ENCODE results near the gene GNAS-AS1.
"Not testable (repeated sequence)": the region's sequence is repeated elsewhere in the genome, so short reads cannot be mapped to it uniquely, and the experiment has no call there.

GNAS-AS1 gene

GRCh38 chr20:58833921-58834320 is 16.8 kb downstream of the GNAS-AS1 start:
- no peak for DNase-seq

- DNase-seq = no peak
Measured at GRCh38 chr20:58832457-58832856, 18.2 kb downstream of the GNAS-AS1 start.

GRCh38 chr20:58829531-58829941 is 21.2 kb downstream of the GNAS-AS1 start:
- DNase-seq = no peak

- not testable (repeated sequence) for DNase-seq
Measured at GRCh38 chr20:58828804-58829203, 21.9 kb downstream of the GNAS-AS1 start.

- DNase-seq = no peak
Measured at GRCh38 chr20:58828136-58828535, 22.6 kb downstream of the GNAS-AS1 start.

GRCh38 chr20:58826271-58826670 is 24.4 kb downstream of the GNAS-AS1 start:
- DNase-seq = no peak

- DNase-seq = no peak
Measured at GRCh38 chr20:58825450-58825849, 25.3 kb downstream of the GNAS-AS1 start.

GRCh38 chr20:58824843-58825242 is 25.9 kb downstream of the GNAS-AS1 start:
- no peak for DNase-seq

- DNase-seq = peak; percentile 28
Measured at GRCh38 chr20:58822748-58823730, 27.7 kb downstream of the GNAS-AS1 start.

- DNase-seq = no peak
Measured at GRCh38 chr20:58822149-58822548, 28.6 kb downstream of the GNAS-AS1 start.

- DNase-seq = not testable (repeated sequence)
Measured at GRCh38 chr20:58820515-58820914, 30.2 kb downstream of the GNAS-AS1 start.

- no peak for DNase-seq
Measured at GRCh38 chr20:58819921-58820320, 30.8 kb downstream of the GNAS-AS1 start.

- no peak for DNase-seq
Measured at GRCh38 chr20:58818586-58819285, 32.0 kb downstream of the GNAS-AS1 start.

GRCh38 chr20:58817748-58818147 is 33.0 kb downstream of the GNAS-AS1 start:
- DNase-seq = no peak

GRCh38 chr20:58816957-58817651 is 33.6 kb downstream of the GNAS-AS1 start:
- DNase-seq = no peak

GRCh38 chr20:58816051-58816450 is 34.7 kb downstream of the GNAS-AS1 start:
- DNase-seq = no peak

- DNase-seq = no peak
Measured at GRCh38 chr20:58815448-58815847, 35.3 kb downstream of the GNAS-AS1 start.

GRCh38 chr20:58813369-58813768 is 37.3 kb downstream of the GNAS-AS1 start:
- no peak for DNase-seq

- DNase-seq = no peak
Measured at GRCh38 chr20:58811334-58811733, 39.4 kb downstream of the GNAS-AS1 start.

- no peak for DNase-seq
Measured at GRCh38 chr20:58810879-58811250, 39.8 kb downstream of the GNAS-AS1 start.

GRCh38 chr20:58810116-58810878 is 40.4 kb downstream of the GNAS-AS1 start:
- DNase-seq = no peak

- DNase-seq = no peak
Measured at GRCh38 chr20:58808271-58809046, 42.2 kb downstream of the GNAS-AS1 start.

Data from eye (tissue), 1 donor.